ENCODE data around the gene CTPS2.

The CTPS2 gene

GRCh38 chrX:16651391-16652024, 61.0 kb downstream of the CTPS2 start:
- no peaks in the 10 kb centered on the region for H3K27me3 ChIP-seq (ENCODE audit: insufficient read depth, low read length)

GRCh38 chrX:16649858-16650257, 62.6 kb downstream of the CTPS2 start, which contains the start of gene S100G:
Gene S100G (plus strand): TSS chrX:16650158. CDS start chrX:16651007, 849 bp downstream.
- no peaks in the 10 kb centered on the region for H3F3A ChIP-seq (ENCODE audit: insufficient read depth, low read length)
- H3K36me3 ChIP-seq (ENCODE audit: insufficient read depth, low read length), result peaks cover 15% of the 10 kb centered on the region; the same call in 1 of the 2 replicates
- H3K27ac ChIP-seq (ENCODE audit: low read depth, low read length, poor library complexity, severe bottlenecking), result no peak within 1 kb of the TSS
- no peaks in the 10 kb centered on the region for H3K9me2 ChIP-seq (ENCODE audit: low read depth, low read length)
- H4K20me1 ChIP-seq (ENCODE audit: insufficient read depth, low read length), result no peaks in the 10 kb centered on the region
- no peak within 1 kb of the TSS for H3K9ac ChIP-seq (ENCODE audit: low read length)
- H3K4me3 ChIP-seq (ENCODE audit: low read depth, low read length, poor library complexity, severe bottlenecking), result no peak within 1 kb of the TSS
- no peak within 1 kb of the TSS for H2AFZ ChIP-seq (ENCODE audit: low read length)
- no peak for TF ChIP-seq CTCF (IDR thresholded peaks at IDR 0.05; ENCODE audit: low read length)
- no peaks in the 10 kb centered on the region for H3K4me1 ChIP-seq (ENCODE audit: insufficient read depth, low read length, severe bottlenecking)
- no peaks in the 10 kb centered on the region for H3K27me3 ChIP-seq (ENCODE audit: insufficient read depth, low read length)
- H3K4me2 ChIP-seq (ENCODE audit: low read length), result no peak within 1 kb of the TSS
- H3K79me2 ChIP-seq (ENCODE audit: insufficient read depth, low read length), result no peaks in the 10 kb centered on the region
- H3K9me3 ChIP-seq (ENCODE audit: low read length), result no peaks in the 10 kb centered on the region

More at GRCh38 chrX:16651391-16652024, 61.0 kb downstream of the CTPS2 start:
- no peak overlapping the region for H3K27ac ChIP-seq (ENCODE audit: low read depth, low read length, poor library complexity, severe bottlenecking)
- no peaks in the 10 kb centered on the region for H4K20me1 ChIP-seq (ENCODE audit: insufficient read depth, low read length)
- TF ChIP-seq EZH2 (IDR thresholded peaks at IDR 0.05; ENCODE audit: borderline replicate concordance, low read length), result no peak
- no peak for TF ChIP-seq CTCF (IDR thresholded peaks at IDR 0.05; ENCODE audit: low read length)
- H3K4me1 ChIP-seq (ENCODE audit: insufficient read depth, low read length, severe bottlenecking), result no peaks in the 10 kb centered on the region
- H3F3A ChIP-seq (ENCODE audit: insufficient read depth, low read length), result no peaks in the 10 kb centered on the region
- H3K4me3 ChIP-seq (ENCODE audit: low read depth, low read length, poor library complexity, severe bottlenecking), result no peak overlapping the region
- no peak overlapping the region for H2AFZ ChIP-seq (ENCODE audit: low read length)
- H3K36me3 ChIP-seq (ENCODE audit: insufficient read depth, low read length), result peaks cover 9% of the 10 kb centered on the region; the same call in 1 of the 2 replicates
- no peaks in the 10 kb centered on the region for H3K9me2 ChIP-seq (ENCODE audit: low read depth, low read length)
- H3K9me3 ChIP-seq (ENCODE audit: low read length), result no peaks in the 10 kb centered on the region
- H3K9ac ChIP-seq (ENCODE audit: low read length), result no peak overlapping the region
- H3K4me2 ChIP-seq (ENCODE audit: low read length), result no peak overlapping the region
- H3K79me2 ChIP-seq (ENCODE audit: insufficient read depth, low read length), result no peaks in the 10 kb centered on the region

GRCh38 chrX:16646366-16647138, 65.9 kb downstream of the CTPS2 start:
- Histone ChIP-seq H2AFZ (ENCODE audit: low read length) (no peak overlapping the region), H4K20me1 (ENCODE audit: insufficient read depth, low read length) (no peaks in the 10 kb centered on the region), H3K9me2 (ENCODE audit: low read depth, low read length) (no peaks in the 10 kb centered on the region), H3K9ac (ENCODE audit: low read length) (no peak overlapping the region), H3K9me3 (ENCODE audit: low read length) (no peaks in the 10 kb centered on the region), H3K4me1 (ENCODE audit: insufficient read depth, low read length, severe bottlenecking) (no peaks in the 10 kb centered on the region), H3K27me3 (ENCODE audit: insufficient read depth, low read length) (no peaks in the 10 kb centered on the region), H3F3A (ENCODE audit: insufficient read depth, low read length) (no peaks in the 10 kb centered on the region), H3K4me3 (ENCODE audit: low read depth, low read length, poor library complexity, severe bottlenecking) (no peak overlapping the region), H3K4me2 (ENCODE audit: low read length) (no peak overlapping the region), H3K79me2 (ENCODE audit: insufficient read depth, low read length) (no peaks in the 10 kb centered on the region), H3K27ac (ENCODE audit: low read depth, low read length, poor library complexity, severe bottlenecking) (no peak overlapping the region), H3K36me3 (ENCODE audit: insufficient read depth, low read length) (peaks cover 21% of the 10 kb centered on the region; the same call in 1 of the 2 replicates)
- TF ChIP-seq EZH2 (IDR thresholded peaks at IDR 0.05; ENCODE audit: borderline replicate concordance, low read length) (no peak), CTCF (IDR thresholded peaks at IDR 0.05; ENCODE audit: low read length) (no peak)

Data from OCI-LY1 (cell line).